ENCODE measurements around the gene SCAF11.
A peak's percentile ranks its signal among the peaks of the same experiment; 100 is the strongest.
"Not testable (repeated sequence)": the region's sequence is repeated elsewhere in the genome, so short reads cannot be mapped to it uniquely, and the experiment has no call there.

The SCAF11 gene

DNA sequence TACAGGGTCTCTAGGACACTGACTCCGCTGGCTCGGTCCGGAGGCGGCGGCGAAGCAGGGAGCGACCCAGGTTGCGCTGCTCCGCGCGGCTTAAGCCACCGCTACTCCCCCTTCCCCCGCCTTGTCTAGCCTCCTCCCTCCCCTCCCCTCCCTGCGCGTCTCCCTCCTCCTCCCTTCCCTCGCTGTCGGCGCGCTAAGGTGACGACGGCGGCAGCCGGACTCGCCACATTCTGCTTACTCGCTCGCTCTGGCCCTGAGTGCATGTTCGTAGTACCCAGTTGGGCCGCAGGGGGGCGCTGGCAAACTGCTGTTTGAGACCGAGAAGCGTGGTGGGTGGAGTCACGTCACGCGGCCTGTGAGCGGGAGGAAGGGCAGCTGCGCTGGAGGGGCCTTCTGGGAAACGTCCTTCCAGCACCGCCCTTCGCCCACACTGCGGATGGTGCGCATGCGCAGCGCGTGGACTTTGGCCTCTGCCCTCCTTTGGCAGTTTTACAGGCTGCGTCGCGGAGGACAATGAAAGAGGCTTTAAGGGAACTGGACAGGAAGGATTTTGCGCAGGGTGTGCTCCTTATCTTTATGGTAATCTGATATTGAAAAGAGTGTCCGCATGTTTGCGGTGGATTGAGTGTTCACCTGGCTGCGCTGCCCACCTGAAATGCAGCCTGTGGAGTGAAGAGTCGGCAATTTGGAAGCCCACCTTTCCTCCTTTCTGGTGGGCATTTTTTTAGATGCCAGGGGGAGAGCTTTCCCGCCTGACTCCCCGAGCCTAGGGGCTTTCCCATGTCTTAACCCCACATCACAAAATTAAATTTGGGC is at the start of gene SCAF11:
SCAF11 (minus strand) TSS at position 107 of the 816 bp plus-strand sequence. CDS start 26,407 bp downstream, outside the sequence.
- peak; percentile 47 for FAIRE-seq

DNA sequence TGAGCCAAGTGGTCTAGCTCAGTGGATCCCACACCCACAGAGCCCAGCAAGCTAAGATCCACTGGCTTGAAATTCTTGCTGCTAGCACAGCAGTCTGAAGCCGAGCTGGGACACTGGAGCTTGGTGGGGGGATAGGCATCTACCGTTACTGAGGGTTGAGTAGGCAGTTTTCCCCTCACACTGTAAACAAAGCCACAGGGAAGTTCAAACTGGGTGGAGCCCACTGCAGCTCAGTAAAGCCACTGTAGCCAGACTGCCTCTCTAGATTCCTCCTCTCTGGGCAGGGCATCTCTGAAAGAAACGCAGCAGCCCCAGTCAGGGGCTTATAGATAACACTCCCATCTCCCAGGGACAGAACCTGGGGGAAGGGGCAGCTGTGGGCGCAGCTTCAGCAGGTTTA is 46.7 kb upstream of the SCAF11 start:
- FAIRE-seq, result not testable (repeated sequence)

DNA sequence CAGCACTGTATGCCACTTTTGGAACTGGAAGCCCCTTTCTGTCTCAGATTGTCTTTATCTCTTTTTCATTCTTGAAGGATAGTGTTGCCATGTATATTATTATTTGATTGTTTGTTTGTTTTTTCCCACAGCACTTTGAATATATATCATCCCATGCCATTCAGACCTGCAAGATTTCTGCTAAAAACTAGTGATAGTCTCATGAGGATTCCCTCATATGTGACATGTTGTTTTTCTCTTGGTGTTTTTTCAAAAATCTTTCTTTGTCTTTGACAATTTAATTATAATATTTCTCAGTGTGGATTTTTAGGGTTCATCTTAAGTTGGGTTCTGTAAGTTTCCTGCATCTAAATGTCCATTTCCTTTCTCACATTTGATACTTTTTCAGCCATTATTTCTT is 36.8 kb upstream of the SCAF11 start:
- FAIRE-seq, result no peak

DNA sequence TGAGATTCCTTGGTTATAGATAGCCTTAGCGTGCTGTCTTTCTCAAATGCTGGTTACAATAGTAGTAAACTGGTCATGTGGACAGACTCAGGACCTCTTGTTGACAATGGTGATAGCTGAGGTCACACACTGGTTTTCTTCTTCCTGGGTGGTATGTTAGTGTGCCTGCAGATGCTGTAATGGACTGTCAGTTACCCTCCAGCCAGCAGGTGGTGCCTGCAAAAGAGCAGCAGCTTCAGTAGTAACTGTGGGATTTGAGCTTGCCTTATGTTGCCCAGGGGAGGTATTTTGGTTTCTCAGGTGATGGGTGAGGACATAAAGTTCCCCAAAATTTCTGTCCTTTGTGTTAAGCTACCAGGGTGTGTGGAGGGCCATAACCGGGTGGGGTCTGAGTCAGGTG is 33.7 kb upstream of the SCAF11 start:
- FAIRE-seq, result no peak

GRCh38 chr12:46020768-46021167 is 30.4 kb upstream of the SCAF11 start:
- FAIRE-seq, result no peak

DNA sequence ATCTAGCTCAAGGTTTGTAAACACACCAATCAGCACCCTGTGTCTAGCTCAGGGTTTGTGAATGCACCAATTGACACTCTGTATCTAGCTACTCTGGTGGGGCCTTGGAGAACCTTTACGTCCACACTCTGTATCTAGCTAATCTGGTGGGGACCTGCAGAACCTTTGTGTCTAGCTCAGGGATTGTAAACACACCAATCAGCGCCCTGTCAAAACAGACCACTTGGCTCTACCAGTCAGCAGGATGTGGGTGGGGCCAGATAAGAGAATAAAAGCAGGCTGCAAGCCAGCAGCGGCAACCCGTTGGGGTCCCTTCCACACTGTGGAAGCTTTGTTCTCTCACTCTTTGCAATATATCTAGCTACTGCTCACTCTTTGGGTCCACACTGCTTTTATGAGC is 28.3 kb upstream of the SCAF11 start:
- FAIRE-seq, result not testable (repeated sequence)

- FAIRE-seq, result not testable (repeated sequence)
Observed at GRCh38 chr12:46017866-46018375, 27.5 kb upstream of the SCAF11 start.

GRCh38 chr12:46005823-46006222 is 15.4 kb upstream of the SCAF11 start:
- no peak for FAIRE-seq

DNA sequence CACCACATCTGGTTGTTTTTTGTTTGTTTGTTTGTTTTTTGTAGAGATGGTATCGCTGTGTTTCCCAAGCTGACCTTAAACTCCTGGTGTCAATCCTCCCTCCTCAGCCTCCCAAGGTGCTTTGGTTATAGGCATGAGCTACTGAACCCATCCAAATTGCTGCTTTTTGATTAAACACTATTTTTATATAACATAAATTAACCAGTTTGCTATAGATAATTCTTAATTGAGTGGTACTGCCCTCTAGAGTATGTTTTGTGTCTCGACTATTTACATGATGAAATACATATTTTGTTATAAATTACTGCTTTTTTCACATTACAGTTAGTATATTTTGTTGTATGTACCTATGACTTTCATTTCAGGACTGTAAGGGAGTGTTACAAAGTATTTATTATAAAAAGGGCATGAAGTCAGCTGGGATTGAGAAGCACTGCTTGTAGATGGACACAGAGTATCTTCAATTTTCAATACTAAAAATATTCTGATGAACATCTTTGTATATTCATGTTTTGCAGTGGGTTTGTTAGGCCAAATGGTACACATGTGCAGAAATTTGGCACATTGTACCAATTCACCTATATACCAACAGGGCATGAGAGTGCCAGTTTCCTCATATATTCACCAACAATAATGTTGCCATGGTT is 14.9 kb upstream of the SCAF11 start:
- peak; percentile 41 for FAIRE-seq

DNA sequence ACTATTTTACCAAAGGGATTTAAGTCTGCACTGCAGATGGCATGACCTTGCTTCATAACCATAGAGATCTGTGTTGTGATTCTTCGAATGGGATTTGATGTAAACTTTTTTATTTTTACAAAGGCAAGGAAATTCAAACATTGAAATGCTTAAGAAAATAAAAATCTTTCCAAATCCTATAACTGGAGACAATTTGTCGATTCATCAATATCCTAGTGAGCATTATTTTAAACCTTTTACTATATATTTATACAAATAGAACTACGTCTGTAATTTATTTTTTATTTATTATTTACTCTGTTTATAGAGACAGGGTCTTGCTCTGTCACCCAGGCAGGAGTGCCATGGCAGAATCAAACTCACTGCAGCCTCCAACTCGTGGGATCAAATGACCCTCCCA is 14.3 kb upstream of the SCAF11 start:
- no peak for FAIRE-seq

GRCh38 chr12:46000076-46000475 is 9.7 kb upstream of the SCAF11 start:
- not testable (repeated sequence) for FAIRE-seq

- FAIRE-seq, result no peak
Observed at GRCh38 chr12:45994736-45995135, 4.4 kb upstream of the SCAF11 start.

- FAIRE-seq, result no peak
Observed at GRCh38 chr12:45991284-45992249, 1.2 kb upstream of the SCAF11 start.

- FAIRE-seq, result no peak
Observed at GRCh38 chr12:45989721-45990467, 480 bp downstream of the SCAF11 start.

DNA sequence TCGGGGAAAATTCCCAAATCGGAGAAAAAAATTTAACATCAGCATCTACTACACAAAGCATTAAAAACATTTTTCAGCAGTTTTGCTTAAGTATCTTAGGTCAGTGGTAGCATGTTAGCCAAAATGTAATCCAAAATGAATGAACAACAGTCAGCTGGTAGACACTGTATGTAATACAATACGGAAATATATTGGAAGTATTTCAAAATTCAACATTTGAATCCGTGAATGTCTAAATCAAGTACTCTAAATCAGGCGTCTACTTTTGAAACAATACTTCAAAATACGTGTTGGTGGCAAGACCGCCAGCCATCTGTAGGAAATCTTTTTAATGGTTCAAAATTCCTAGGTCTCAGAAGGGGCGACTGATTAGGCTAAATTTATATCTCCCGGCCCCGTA is 1.1 kb downstream of the SCAF11 start:
- FAIRE-seq, result no peak

DNA sequence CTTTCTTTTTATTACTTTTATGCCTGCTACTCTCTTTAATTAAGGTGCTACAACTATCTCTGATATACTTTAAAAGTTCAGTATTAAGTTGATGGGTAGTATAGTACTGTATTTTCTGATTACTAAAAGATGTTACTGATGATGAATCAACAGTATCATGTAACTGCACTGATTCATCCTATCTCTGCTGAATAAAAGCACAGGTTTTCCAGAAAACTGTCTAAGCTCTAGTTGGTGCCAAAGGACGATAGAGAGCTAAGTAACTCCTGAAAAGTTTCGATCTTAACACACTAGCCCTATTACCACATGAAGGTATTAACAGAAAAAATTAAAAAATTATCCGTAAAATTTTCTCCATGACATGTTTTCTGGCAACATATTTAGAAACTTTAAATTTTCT is 2.1 kb downstream of the SCAF11 start:
- no peak for FAIRE-seq

DNA sequence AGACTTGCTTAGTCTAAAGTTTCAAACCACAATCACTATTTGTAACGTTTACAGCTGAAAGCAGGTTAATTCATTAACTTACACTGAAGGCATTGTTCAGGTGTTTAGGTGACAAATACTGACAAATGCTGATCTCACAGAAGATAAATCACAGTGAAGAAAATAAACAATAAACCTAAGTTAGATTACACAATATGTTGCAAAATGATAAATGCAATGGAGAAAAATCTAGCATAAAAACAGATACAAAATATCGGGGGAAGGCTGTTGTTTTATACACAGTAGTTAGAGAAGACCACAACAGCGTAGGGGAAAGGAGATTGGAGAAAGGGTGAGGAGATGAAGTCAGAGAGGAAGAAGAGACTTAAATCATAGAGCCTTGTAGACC is 3.0 kb downstream of the SCAF11 start:
- no peak for FAIRE-seq

DNA sequence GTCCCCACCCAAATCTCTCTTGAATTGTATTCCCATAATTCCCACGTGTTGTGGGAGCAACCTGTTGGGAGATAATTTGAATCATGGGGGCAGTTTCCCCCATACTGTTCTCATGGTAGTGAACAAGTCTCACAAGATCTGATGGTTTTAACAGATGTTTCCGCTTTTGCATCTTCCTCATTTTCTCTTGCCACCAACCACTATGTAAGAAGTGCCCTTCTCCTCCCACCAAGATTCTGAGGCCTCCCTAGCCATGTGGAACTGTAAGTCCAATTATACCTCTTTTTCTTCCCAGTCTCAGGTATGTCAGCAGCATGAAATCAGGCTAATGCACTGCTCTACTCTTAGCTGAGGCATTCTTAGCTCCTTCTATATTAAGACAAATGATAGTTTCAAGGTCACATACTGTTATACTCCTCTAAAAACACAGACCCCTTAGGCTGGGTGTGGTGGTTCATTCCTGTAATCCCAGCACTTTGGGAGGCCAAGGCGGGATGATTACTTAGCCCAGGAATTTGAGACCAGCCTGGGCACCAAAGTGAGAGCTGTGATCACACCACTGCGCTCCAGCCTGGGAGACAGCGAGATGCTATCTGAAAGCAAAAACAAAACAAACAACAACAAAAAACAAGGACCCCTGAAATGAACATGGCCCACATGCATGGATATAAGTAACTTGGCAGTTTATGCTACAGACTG is 3.6 kb downstream of the SCAF11 start:
- no peak for FAIRE-seq

DNA sequence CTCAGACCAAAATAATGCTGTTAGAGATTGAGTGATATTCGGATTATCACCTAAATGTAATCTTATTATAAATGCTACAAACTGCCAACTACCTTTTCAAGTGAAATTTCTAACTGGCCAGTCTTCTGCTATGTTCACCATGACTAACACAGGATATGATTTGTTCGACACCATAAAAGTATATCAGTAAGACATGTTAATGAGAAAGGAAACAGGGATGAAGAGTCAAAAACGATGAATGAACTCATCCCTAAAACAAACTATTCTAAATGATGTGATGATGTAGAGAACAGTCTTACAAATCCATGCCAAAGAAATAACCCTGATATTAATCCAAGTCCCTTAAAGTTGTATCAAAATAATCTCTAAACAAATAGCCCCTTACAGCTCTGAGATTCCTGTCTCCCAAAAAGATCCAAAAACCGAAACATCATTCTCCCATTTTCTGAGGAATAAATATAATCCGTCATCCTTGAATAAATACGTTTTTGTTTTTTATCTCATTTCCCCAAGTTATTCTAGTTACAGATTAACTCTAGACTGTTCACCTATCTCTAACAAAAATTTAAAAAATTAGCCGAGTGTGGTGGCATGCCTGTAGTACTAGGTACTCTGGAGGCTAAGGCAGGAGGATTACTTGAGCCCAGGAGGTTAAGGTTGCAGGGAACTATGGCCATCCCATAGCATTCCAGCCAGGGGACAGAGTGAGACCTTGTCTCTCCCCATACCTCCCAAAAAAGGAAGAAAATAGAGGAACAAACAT is 9.1 kb downstream of the SCAF11 start:
- peak; percentile 41 for FAIRE-seq

DNA sequence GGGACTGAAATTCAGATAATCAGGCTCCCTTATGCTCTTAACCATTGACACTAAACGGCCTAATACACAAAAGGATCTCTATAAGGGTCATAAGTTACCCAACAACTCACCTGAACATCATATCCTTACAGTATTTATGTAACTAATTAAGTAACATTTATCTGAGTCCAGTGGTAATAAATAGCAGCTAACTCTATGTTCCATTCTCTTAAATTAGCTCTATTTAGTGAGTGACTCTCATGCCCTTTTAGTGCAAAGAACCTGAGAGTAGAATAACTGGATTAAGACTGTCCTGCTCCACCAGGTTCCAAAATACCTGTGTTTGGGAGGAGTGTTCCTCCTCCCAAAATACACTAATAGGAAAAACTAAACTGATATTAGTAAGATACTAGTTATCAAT is 9.8 kb downstream of the SCAF11 start:
- FAIRE-seq, result no peak

DNA sequence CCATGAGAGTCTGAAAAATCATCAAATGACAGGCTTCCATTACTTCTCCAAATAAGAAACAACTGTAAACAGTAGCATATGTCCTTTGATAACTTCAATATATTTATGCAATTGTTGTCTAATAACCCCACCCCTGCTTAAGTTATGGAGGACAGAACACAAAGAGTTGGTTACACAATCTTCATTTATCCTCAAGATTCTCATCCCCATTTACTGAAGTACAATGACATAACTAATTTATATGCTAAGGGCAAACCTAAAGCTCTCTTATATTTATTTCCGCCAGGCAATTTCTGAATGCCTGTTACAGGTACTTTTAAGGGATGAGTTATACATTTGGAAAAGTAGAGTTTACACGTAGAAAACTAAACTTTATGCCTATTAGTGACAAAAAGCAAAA is 12.3 kb downstream of the SCAF11 start:
- no peak for FAIRE-seq

All from islet of Langerhans (tissue), 1 donor.